Liver (tissue), 9 donors: Measurements from ENCODE around the gene EYA3. TPM values are rescaled to one million over a fixed set of nuclear protein-coding genes. Genes with fewer than 3 reads are reported as not detected.

Experiments
- DNase-seq: peaks from one replicate; pipeline ENCODE4 v3.0.0-alpha.2; 2017; ENCODE audit warnings: low spot score
- H3K27ac ChIP-seq, 2 donors: one replicate each; pipeline ENCODE4 v1.7.0; 2013; ENCODE audit warnings: inconsistent platforms in 2 of 2, low read length in 2 of 2, control low read depth in 1 of 2, low read depth in 1 of 2, mild to moderate bottlenecking in 1 of 2
- H3K27me3 ChIP-seq, 4 donors: one replicate each; pipeline versions ENCODE4 v1.6.1 to v1.7.0; 2013; ENCODE audit warnings: low read length in 3 of 4, inconsistent platforms in 1 of 4, mild to moderate bottlenecking in 1 of 4, moderate library complexity in 1 of 4; ENCODE audit not compliant: control insufficient read depth in 4 of 4, insufficient read depth in 4 of 4
- H3K36me3 ChIP-seq, 4 donors: one replicate each; pipeline versions ENCODE4 v1.6.1 to v1.7.0; 2013; ENCODE audit warnings: low read length in 3 of 4, mild to moderate bottlenecking in 3 of 4, low read depth in 1 of 4, moderate library complexity in 1 of 4; ENCODE audit not compliant: control insufficient read depth in 4 of 4, insufficient read depth in 3 of 4
- H3K4me1 ChIP-seq, 4 donors: one replicate each; pipeline versions ENCODE4 v1.6.1 to v1.7.0; 2013; ENCODE audit warnings: low read length in 3 of 4, mild to moderate bottlenecking in 3 of 4, moderate library complexity in 1 of 4; ENCODE audit not compliant: control insufficient read depth in 4 of 4, insufficient read depth in 4 of 4
- H3K4me3 ChIP-seq, 3 donors: one replicate each; pipeline versions ENCODE4 v1.6.1 to v1.7.0; 2013; ENCODE audit warnings: low read length in 3 of 3, control low read depth in 1 of 3, low read depth in 1 of 3, mild to moderate bottlenecking in 1 of 3
- H3K9ac ChIP-seq, 2 donors: one replicate each; pipeline ENCODE4 v1.7.0; 2013; ENCODE audit warnings: low read length in 2 of 2, mild to moderate bottlenecking in 2 of 2, moderate library complexity in 2 of 2, control low read depth in 1 of 2, low read depth in 1 of 2
- H3K9me3 ChIP-seq, 4 donors: one replicate each; pipeline versions ENCODE4 v1.6.1 to v1.7.0; 2013; ENCODE audit warnings: low read length in 3 of 4; ENCODE audit not compliant: control insufficient read depth in 4 of 4
- EGR1 ChIP-seq, 2 donors: IDR thresholded peaks; 2 replicates each; pipeline ENCODE4 v1.6.1; 2016 to 2018; ENCODE audit warnings: antibody characterized with exemption in 2 of 2, low read depth in 2 of 2
- FOXA1 ChIP-seq: IDR thresholded peaks from 2 replicates; pipeline ENCODE4 v1.6.1; 2016; ENCODE audit warnings: antibody characterized with exemption
- FOXA2 ChIP-seq: IDR thresholded peaks from 2 replicates; pipeline ENCODE4 v1.6.1; 2016; ENCODE audit warnings: antibody characterized with exemption
- GABPA ChIP-seq, 2 donors: IDR thresholded peaks in 1 of 2; conservative IDR thresholded peaks in 1 of 2; 2 replicates each; pipeline ENCODE4 v1.6.1; 2016; ENCODE audit warnings: antibody characterized with exemption in 2 of 2, mild to moderate bottlenecking in 1 of 2, moderate library complexity in 1 of 2
- HNF4A ChIP-seq, 2 donors: conservative IDR thresholded peaks; 2 replicates each; pipeline ENCODE4 v1.6.1; 2016; ENCODE audit warnings: antibody characterized with exemption in 2 of 2, mild to moderate bottlenecking in 2 of 2
- HNF4G ChIP-seq: IDR thresholded peaks from 2 replicates; pipeline ENCODE4 v1.6.1; 2016; ENCODE audit warnings: antibody characterized with exemption
- JUND ChIP-seq, 2 donors: IDR thresholded peaks; 2 replicates each; pipeline ENCODE4 v1.6.1; 2016; ENCODE audit warnings: antibody characterized with exemption in 2 of 2
- NR2F2 ChIP-seq: IDR thresholded peaks from 2 replicates; pipeline ENCODE4 v1.6.1; 2016; ENCODE audit warnings: antibody characterized with exemption
- RAD21 ChIP-seq, 2 donors: IDR thresholded peaks; 2 replicates each; pipeline ENCODE4 v1.6.1; 2016; ENCODE audit warnings: antibody characterized with exemption in 2 of 2, mild to moderate bottlenecking in 2 of 2
- RXRA ChIP-seq, 2 donors: IDR thresholded peaks; 2 replicates each; pipeline ENCODE4 v1.6.1; 2017 to 2018; ENCODE audit warnings: antibody characterized with exemption in 2 of 2, mild to moderate bottlenecking in 1 of 2
- SP1 ChIP-seq: IDR thresholded peaks from 2 replicates; pipeline ENCODE4 v1.6.1; 2018; ENCODE audit warnings: antibody characterized with exemption, mild to moderate bottlenecking
- TAF1 ChIP-seq: conservative IDR thresholded peaks from 2 replicates; pipeline ENCODE4 v1.6.1; 2016; ENCODE audit warnings: antibody characterized with exemption, mild to moderate bottlenecking
- YY1 ChIP-seq: IDR thresholded peaks from 2 replicates; pipeline ENCODE4 v1.6.1; 2016; ENCODE audit warnings: antibody characterized with exemption, mild to moderate bottlenecking
- WGBS: extraction: QIAGEN DNeasy Blood & Tissue Kit; methylation state at CpG from one replicate; pipeline ENCODE4 v1.1.7; 2013; 5-methylcytosine and 5-hydroxymethylcytosine counted together
- polyA plus RNA-seq, 2 donors: library from polyadenylated mRNA; stranded (reverse) in 1 of 2; unstranded in 1 of 2; fragments of 200-250 nt in 1 of 2; fragments of >200 nt in 1 of 2; fragmentation: Nextera tagmentation in 1 of 2; extraction: Ambion mirVana in 1 of 2; gene quantifications; one replicate each; pipeline versions ENCODE4 v1.2.1 to v1.2.3, GENCODE V29; 2013 to 2015
- total RNA-seq, 2 donors: library from RNA; depleted of rRNA; stranded (reverse); fragments of >200 nt; gene quantifications; one replicate each; pipeline ENCODE4 v1.2.3, GENCODE V29; 2014
- TF ChIP-seq, protein P1 (sequence below): fragments of 150-350 bp; IDR thresholded peaks from 2 replicates; pipeline ENCODE4 v1.5.1; 2017; ENCODE audit warnings: improper control_type of control experiment, low read depth, low read length; ENCODE audit not compliant: missing input control
- TF ChIP-seq, protein P2 (sequence below): IDR thresholded peaks from 2 replicates; pipeline ENCODE4 v1.6.1; 2016; ENCODE audit warnings: antibody characterized with exemption
- TF ChIP-seq, protein P3 (sequence below): IDR thresholded peaks from 2 replicates; pipeline ENCODE4 v1.6.1; 2016; ENCODE audit warnings: antibody characterized with exemption
- TF ChIP-seq, protein P4 (sequence below): IDR thresholded peaks from 2 replicates; pipeline ENCODE4 v1.6.1; 2016; ENCODE audit warnings: antibody characterized with exemption
- TF ChIP-seq, protein P5 (sequence below): IDR thresholded peaks from 2 replicates; pipeline ENCODE4 v1.6.1; 2016; ENCODE audit warnings: antibody characterized with exemption, mild to moderate bottlenecking
- donor health status: healthy.
- donor health status: healthy.
- donor health status: healthy.
- donor health status: healthy.
- donor health status: healthy.

EYA3 gene
- total and polyA plus RNA-seq, 4 donors: 3.6 to 12.6 (median 6.0) TPM

DNA sequence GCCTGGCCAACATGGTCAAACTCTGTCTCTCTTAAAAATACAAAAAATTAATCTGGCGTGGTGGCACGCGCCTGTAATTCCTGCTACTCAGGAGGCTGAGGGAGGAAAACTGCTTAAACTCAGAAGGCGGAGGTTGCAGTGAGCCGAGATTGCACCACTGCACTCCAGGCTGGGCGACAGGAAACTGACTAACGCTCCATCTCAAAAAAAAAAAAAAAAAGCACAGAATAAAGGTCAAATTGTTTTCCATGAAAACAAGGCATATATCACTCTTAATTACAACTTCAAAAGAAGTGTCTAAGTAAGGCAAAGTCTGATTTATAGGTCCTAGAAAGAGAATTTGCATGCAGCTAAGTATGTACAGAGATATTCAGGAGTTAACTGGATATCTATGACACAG is 25.6 kb downstream of the EYA3 start:
- H3K4me1 ChIP-seq: peaks cover 0 to 9% (median 0%) of the 10 kb centered on the region in 4 donors
- TF ChIP-seq, protein P1, sequence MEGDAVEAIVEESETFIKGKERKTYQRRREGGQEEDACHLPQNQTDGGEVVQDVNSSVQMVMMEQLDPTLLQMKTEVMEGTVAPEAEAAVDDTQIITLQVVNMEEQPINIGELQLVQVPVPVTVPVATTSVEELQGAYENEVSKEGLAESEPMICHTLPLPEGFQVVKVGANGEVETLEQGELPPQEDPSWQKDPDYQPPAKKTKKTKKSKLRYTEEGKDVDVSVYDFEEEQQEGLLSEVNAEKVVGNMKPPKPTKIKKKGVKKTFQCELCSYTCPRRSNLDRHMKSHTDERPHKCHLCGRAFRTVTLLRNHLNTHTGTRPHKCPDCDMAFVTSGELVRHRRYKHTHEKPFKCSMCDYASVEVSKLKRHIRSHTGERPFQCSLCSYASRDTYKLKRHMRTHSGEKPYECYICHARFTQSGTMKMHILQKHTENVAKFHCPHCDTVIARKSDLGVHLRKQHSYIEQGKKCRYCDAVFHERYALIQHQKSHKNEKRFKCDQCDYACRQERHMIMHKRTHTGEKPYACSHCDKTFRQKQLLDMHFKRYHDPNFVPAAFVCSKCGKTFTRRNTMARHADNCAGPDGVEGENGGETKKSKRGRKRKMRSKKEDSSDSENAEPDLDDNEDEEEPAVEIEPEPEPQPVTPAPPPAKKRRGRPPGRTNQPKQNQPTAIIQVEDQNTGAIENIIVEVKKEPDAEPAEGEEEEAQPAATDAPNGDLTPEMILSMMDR: no peak
- TF ChIP-seq, protein P2, sequence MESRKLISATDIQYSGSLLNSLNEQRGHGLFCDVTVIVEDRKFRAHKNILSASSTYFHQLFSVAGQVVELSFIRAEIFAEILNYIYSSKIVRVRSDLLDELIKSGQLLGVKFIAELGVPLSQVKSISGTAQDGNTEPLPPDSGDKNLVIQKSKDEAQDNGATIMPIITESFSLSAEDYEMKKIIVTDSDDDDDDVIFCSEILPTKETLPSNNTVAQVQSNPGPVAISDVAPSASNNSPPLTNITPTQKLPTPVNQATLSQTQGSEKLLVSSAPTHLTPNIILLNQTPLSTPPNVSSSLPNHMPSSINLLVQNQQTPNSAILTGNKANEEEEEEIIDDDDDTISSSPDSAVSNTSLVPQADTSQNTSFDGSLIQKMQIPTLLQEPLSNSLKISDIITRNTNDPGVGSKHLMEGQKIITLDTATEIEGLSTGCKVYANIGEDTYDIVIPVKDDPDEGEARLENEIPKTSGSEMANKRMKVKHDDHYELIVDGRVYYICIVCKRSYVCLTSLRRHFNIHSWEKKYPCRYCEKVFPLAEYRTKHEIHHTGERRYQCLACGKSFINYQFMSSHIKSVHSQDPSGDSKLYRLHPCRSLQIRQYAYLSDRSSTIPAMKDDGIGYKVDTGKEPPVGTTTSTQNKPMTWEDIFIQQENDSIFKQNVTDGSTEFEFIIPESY: no peak
- TF ChIP-seq, protein P3, sequence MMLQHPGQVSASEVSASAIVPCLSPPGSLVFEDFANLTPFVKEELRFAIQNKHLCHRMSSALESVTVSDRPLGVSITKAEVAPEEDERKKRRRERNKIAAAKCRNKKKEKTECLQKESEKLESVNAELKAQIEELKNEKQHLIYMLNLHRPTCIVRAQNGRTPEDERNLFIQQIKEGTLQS: no peak
- TF ChIP-seq FOXA1 (no peak), EGR1 (IDR thresholded peaks at IDR 0.05; ENCODE audit: low read depth in 2 of 2) (no peak), HNF4G (no peak), RAD21 (IDR thresholded peaks at IDR 0.05) (no peak), RXRA (IDR thresholded peaks at IDR 0.05) (no peak), SP1 (no peak), NR2F2 (no peak), TAF1 (no peak), GABPA (IDR thresholded peaks at IDR 0.05 in 1 of 2, conservative IDR thresholded peaks at IDR 0.05 in 1 of 2) (no peak), FOXA2 (no peak)
- TF ChIP-seq, protein P4, sequence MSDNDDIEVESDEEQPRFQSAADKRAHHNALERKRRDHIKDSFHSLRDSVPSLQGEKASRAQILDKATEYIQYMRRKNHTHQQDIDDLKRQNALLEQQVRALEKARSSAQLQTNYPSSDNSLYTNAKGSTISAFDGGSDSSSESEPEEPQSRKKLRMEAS: no peak
- H3K9me3 ChIP-seq: no peaks in the 10 kb centered on the region
- WGBS: 90% methylated on average over 7 of the region's 7 CpGs
- H3K36me3 ChIP-seq: no peaks in the 10 kb centered on the region
- no peaks in the 10 kb centered on the region for H3K27me3 ChIP-seq
- H3K4me3 ChIP-seq: no peak overlapping the region
- no peak overlapping the region for H3K27ac ChIP-seq
- no peak for DNase-seq
- no peak overlapping the region for H3K9ac ChIP-seq

DNA sequence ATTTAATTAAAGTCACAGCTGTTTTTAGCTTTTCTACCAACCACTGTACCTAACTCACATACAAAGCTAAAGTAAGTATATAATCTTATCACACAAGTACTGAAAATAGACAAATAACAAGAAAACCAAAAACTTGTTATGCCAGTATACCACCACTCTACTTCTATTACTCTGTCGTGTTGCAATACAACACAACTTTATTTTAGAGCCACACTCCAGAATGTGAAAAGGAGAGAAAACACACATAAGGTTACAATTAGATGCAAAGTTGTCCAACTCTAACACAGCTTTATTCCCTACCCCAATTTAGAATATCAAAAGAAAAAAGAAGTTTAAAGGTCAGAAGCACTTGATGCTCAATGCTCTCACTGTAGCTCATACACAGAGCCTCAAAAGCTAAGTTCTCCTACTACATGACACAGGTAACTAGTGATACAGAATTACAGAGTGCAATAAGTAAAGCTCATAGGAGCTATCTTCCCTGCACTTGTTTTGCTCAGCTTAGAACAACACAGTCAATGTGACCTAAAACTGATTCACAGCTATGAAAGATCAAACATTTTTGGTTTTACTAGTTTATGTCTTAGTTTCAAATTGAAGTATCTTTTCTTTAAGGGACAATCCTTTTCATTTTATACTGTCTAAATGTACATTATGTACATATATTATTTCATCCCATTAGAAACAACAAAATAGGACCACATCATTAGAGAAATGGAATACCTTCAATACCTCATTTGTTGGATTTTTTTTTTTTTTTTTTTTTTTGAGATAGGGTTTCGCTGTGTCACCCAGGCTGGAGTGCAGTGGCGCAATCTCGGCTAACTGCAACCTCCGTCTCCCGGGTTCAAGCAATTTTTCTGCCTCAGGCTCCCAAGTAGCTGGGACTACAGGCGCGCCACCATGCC is 29.2 kb downstream of the EYA3 start:
- H3K9me3 ChIP-seq: no peaks in the 10 kb centered on the region
- H3K9ac ChIP-seq: no peak overlapping the region
- H3K27me3 ChIP-seq: no peaks in the 10 kb centered on the region
- WGBS: 91% methylated on average over 8 of the region's 8 CpGs
- TF ChIP-seq RAD21 (IDR thresholded peaks at IDR 0.05): no peak
- no peak for TF ChIP-seq GABPA (IDR thresholded peaks at IDR 0.05 in 1 of 2, conservative IDR thresholded peaks at IDR 0.05 in 1 of 2)
- no peak for TF ChIP-seq SP1
- TF ChIP-seq YY1: no peak
- TF ChIP-seq, protein P2: no peak
- TF ChIP-seq, protein P5, sequence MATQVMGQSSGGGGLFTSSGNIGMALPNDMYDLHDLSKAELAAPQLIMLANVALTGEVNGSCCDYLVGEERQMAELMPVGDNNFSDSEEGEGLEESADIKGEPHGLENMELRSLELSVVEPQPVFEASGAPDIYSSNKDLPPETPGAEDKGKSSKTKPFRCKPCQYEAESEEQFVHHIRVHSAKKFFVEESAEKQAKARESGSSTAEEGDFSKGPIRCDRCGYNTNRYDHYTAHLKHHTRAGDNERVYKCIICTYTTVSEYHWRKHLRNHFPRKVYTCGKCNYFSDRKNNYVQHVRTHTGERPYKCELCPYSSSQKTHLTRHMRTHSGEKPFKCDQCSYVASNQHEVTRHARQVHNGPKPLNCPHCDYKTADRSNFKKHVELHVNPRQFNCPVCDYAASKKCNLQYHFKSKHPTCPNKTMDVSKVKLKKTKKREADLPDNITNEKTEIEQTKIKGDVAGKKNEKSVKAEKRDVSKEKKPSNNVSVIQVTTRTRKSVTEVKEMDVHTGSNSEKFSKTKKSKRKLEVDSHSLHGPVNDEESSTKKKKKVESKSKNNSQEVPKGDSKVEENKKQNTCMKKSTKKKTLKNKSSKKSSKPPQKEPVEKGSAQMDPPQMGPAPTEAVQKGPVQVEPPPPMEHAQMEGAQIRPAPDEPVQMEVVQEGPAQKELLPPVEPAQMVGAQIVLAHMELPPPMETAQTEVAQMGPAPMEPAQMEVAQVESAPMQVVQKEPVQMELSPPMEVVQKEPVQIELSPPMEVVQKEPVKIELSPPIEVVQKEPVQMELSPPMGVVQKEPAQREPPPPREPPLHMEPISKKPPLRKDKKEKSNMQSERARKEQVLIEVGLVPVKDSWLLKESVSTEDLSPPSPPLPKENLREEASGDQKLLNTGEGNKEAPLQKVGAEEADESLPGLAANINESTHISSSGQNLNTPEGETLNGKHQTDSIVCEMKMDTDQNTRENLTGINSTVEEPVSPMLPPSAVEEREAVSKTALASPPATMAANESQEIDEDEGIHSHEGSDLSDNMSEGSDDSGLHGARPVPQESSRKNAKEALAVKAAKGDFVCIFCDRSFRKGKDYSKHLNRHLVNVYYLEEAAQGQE: no peak
- TF ChIP-seq FOXA2: no peak
- TF ChIP-seq, protein P3: no peak
- no peak for TF ChIP-seq HNF4G
- TF ChIP-seq JUND (IDR thresholded peaks at IDR 0.05): no peak
- TF ChIP-seq TAF1: no peak
- no peak for TF ChIP-seq HNF4A (conservative IDR thresholded peaks at IDR 0.05)
- TF ChIP-seq EGR1 (IDR thresholded peaks at IDR 0.05; ENCODE audit: low read depth in 2 of 2): no peak
- TF ChIP-seq, protein P4: no peak
- no peak overlapping the region for H3K27ac ChIP-seq
- no peak for DNase-seq
- peaks cover 0 to 6% (median 0%) of the 10 kb centered on the region in 4 donors for H3K4me1 ChIP-seq
- H3K36me3 ChIP-seq: peaks cover 0 to 2% (median 1%) of the 10 kb centered on the region in 4 donors
- H3K4me3 ChIP-seq: no peak overlapping the region
